H1 (cell line): Measurements from ENCODE around the gene ARHGEF10L. TPM values are rescaled to one million over a fixed set of nuclear protein-coding genes. Genes with fewer than 3 reads are reported as not detected.

ENCODE experiments used
- CTCF ChIA-PET: fragments of 300-600 bp; sonication (Branson Sonifier 250); formaldehyde crosslinking; loops from one replicate; lab custom pipeline; 2021; ENCODE audit not compliant: partially characterized antibody; lab: Charles Lee
- POLR2A ChIA-PET: fragments of 300-600 bp; sonication (Branson Sonifier 250); formaldehyde crosslinking; loops from one replicate; lab custom pipeline; 2021; ENCODE audit warnings: inconsistent platforms; ENCODE audit not compliant: partially characterized antibody; lab: Charles Lee
- DNase-seq, 2 experiments: peaks; one replicate each; pipeline versions ENCODE4 v3.0.0 to v3.0.0-alpha.2; 2010 to 2022; ENCODE audit warnings: low spot score in 2 of 2, low read depth in 1 of 2, mixed read lengths in 1 of 2
- FAIRE-seq: peaks from 2 replicates; lab custom pipeline; 2011; peaks lifted over from hg19 to GRCh38; lab: Jason Lieb, UNC
- H2AFZ ChIP-seq: 2 replicates; pipeline ENCODE4 v1.8.1; 2012; ENCODE audit warnings: low read length, inconsistent platforms
- H2AK5ac ChIP-seq: 2 replicates; pipeline ENCODE4 v1.6.1; 2013; ENCODE audit warnings: low read depth, low read length
- H2BK120ac ChIP-seq: replicated peaks from 2 replicates; pipeline ENCODE3; 2013; ENCODE audit warnings: low read depth, low read length, inconsistent platforms
- H2BK12ac ChIP-seq: 2 replicates; pipeline ENCODE4 v1.6.1; 2013; ENCODE audit warnings: low read depth, low read length
- H2BK15ac ChIP-seq: 2 replicates; pipeline ENCODE4 v1.6.1; 2013; ENCODE audit warnings: low read length
- H2BK20ac ChIP-seq: 2 replicates; pipeline ENCODE4 v1.6.1; 2013; ENCODE audit warnings: low read length
- H2BK5ac ChIP-seq: 2 replicates; pipeline ENCODE4 v1.6.1; 2013; ENCODE audit warnings: low read depth, low read length
- H3K14ac ChIP-seq: 2 replicates; pipeline ENCODE4 v1.6.1; 2013; ENCODE audit warnings: inconsistent platforms; ENCODE audit not compliant: insufficient read length
- H3K18ac ChIP-seq: 2 replicates; pipeline ENCODE4 v1.6.1; 2013; ENCODE audit warnings: low read length; ENCODE audit errors: extremely low read depth
- H3K23ac ChIP-seq: 2 replicates; pipeline ENCODE4 v1.6.1; 2013; ENCODE audit warnings: inconsistent platforms; ENCODE audit not compliant: insufficient read length
- H3K23me2 ChIP-seq: 2 replicates; pipeline ENCODE4 v1.6.1; 2013; ENCODE audit warnings: low read depth, low read length
- H3K27ac ChIP-seq: 2 replicates; pipeline ENCODE4 v1.6.1; 2011; ENCODE audit warnings: low read depth, low read length, inconsistent platforms
- H3K27me3 ChIP-seq, 4 experiments: replicated peaks in 1 of 4; 1 replicate in 1 of 4; 2 replicates in 3 of 4; pipeline versions ENCODE4 v1.6.1 to v1.8.1; 2011 to 2013; ENCODE audit warnings: low read length in 3 of 4, mild to moderate bottlenecking in 3 of 4, inconsistent platforms in 2 of 4, mixed read lengths in 2 of 4, moderate library complexity in 1 of 4; ENCODE audit not compliant: control insufficient read depth in 3 of 4, insufficient read depth in 3 of 4; ENCODE audit errors: extremely low read depth in 1 of 4
- H3K36me3 ChIP-seq, 4 experiments: 2 replicates each; pipeline versions ENCODE4 v1.6.1 to v1.8.1; 2011 to 2013; ENCODE audit warnings: mild to moderate bottlenecking in 4 of 4, low read length in 3 of 4, moderate library complexity in 2 of 4, control low read depth in 1 of 4, inconsistent platforms in 1 of 4; ENCODE audit not compliant: insufficient read depth in 4 of 4, control insufficient read depth in 2 of 4
- H3K4ac ChIP-seq: replicated peaks from 2 replicates; pipeline ENCODE3; 2013; ENCODE audit warnings: low read length, low read depth, mixed read lengths, inconsistent platforms; ENCODE audit not compliant: insufficient read length
- H3K4me1 ChIP-seq, 4 experiments: replicated peaks in 1 of 4; 1 replicate in 1 of 4; 2 replicates in 3 of 4; pipeline versions ENCODE4 v1.6.1 to v1.8.1; 2011 to 2013; ENCODE audit warnings: low read length in 3 of 4, inconsistent platforms in 2 of 4, mixed read lengths in 1 of 4; ENCODE audit not compliant: insufficient read depth in 4 of 4, control insufficient read depth in 3 of 4
- H3K4me2 ChIP-seq, 2 experiments: 2 replicates each; pipeline versions ENCODE4 v1.6.1 to v1.8.1; 2011 to 2013; ENCODE audit warnings: low read depth in 2 of 2, low read length in 2 of 2, control low read depth in 1 of 2, inconsistent platforms in 1 of 2, mild to moderate bottlenecking in 1 of 2; ENCODE audit not compliant: insufficient read depth in 1 of 2
- H3K4me3 ChIP-seq, 4 experiments: fragments of 200-600, 300-600 bp in 1 of 4; sonication (generic), shearing (Covaris generic), sonication (Bioruptor Twin) in 1 of 4; 2 replicates each; pipeline versions ENCODE4 v1.5.1 to v1.8.1; 2011 to 2016; ENCODE audit warnings: low read length in 4 of 4, low read depth in 3 of 4, control low read depth in 2 of 4, inconsistent platforms in 2 of 4, mild to moderate bottlenecking in 2 of 4, mixed read lengths in 1 of 4, moderate library complexity in 1 of 4; ENCODE audit not compliant: insufficient read depth in 2 of 4; ENCODE audit errors: extremely low read depth in 1 of 4
- H3K56ac ChIP-seq: replicated peaks from 2 replicates; pipeline ENCODE3; 2013; ENCODE audit warnings: low read depth, mild to moderate bottlenecking, mixed read lengths, low read length, inconsistent platforms; ENCODE audit not compliant: insufficient read length
- H3K79me1 ChIP-seq: 2 replicates; pipeline ENCODE4 v1.6.1; 2013; ENCODE audit warnings: low read depth, low read length, control low read depth
- H3K79me2 ChIP-seq, 2 experiments: 2 replicates each; pipeline versions ENCODE4 v1.6.1 to v1.8.1; 2012 to 2013; ENCODE audit warnings: low read length in 2 of 2, mild to moderate bottlenecking in 2 of 2, inconsistent platforms in 1 of 2; ENCODE audit not compliant: insufficient read depth in 2 of 2, control insufficient read depth in 1 of 2
- H3K9ac ChIP-seq, 4 experiments: replicated peaks in 1 of 4; 1 replicate in 1 of 4; 2 replicates in 3 of 4; pipeline versions ENCODE4 v1.6.1 to v1.8.1; 2011 to 2013; ENCODE audit warnings: low read depth in 3 of 4, low read length in 3 of 4, control low read depth in 2 of 4, mild to moderate bottlenecking in 2 of 4, moderate library complexity in 2 of 4, inconsistent platforms in 1 of 4; ENCODE audit errors: extremely low read depth in 1 of 4
- H3K9me3 ChIP-seq, 2 experiments: 2 replicates each; pipeline versions ENCODE4 v1.6.1 to v1.8.1; 2012 to 2013; ENCODE audit warnings: mild to moderate bottlenecking in 2 of 2, moderate library complexity in 2 of 2, control low read depth in 1 of 2, inconsistent platforms in 1 of 2, low read depth in 1 of 2, low read length in 1 of 2, mixed read lengths in 1 of 2; ENCODE audit not compliant: insufficient read depth in 2 of 2
- H4K20me1 ChIP-seq, 2 experiments: replicated peaks in 1 of 2; 2 replicates each; pipeline versions ENCODE3 to v1.8.1; 2011 to 2013; ENCODE audit warnings: inconsistent platforms in 2 of 2, low read length in 2 of 2, mild to moderate bottlenecking in 1 of 2; ENCODE audit not compliant: insufficient read depth in 2 of 2, control insufficient read depth in 1 of 2
- H4K5ac ChIP-seq: 2 replicates; pipeline ENCODE4 v1.6.1; 2013; ENCODE audit warnings: low read length, low read depth, mixed read lengths, inconsistent platforms; ENCODE audit not compliant: insufficient read length
- H4K8ac ChIP-seq: 2 replicates; pipeline ENCODE4 v1.8.0; 2013; ENCODE audit warnings: mild to moderate bottlenecking, moderate library complexity, low read length, inconsistent platforms; ENCODE audit not compliant: insufficient read depth; ENCODE audit errors: extremely low read depth
- H4K91ac ChIP-seq: replicated peaks from 2 replicates; pipeline ENCODE3; 2013; ENCODE audit warnings: low read length, mixed read lengths, inconsistent platforms; ENCODE audit not compliant: insufficient read length
- CTCF ChIP-seq, 3 experiments: IDR thresholded peaks; 1 replicate in 2 of 3; 2 replicates in 1 of 3; pipeline versions ENCODE4 v1.5.1 to v1.6.1; 2011; ENCODE audit warnings: low read length in 3 of 3, mild to moderate bottlenecking in 3 of 3, inconsistent platforms in 2 of 3, low read depth in 1 of 3, moderate library complexity in 1 of 3; ENCODE audit not compliant: insufficient read depth in 1 of 3; ENCODE audit errors: control extremely low read depth in 1 of 3
- RAD21 ChIP-seq, 2 experiments: IDR thresholded peaks in 1 of 2; conservative IDR thresholded peaks in 1 of 2; 2 replicates each; pipeline ENCODE4 v1.6.1; 2011; ENCODE audit warnings: low read depth in 2 of 2, low read length in 2 of 2, improper control_type of control experiment in 1 of 2, inconsistent platforms in 1 of 2, mild to moderate bottlenecking in 1 of 2, moderate library complexity in 1 of 2
- SIRT6 ChIP-seq: IDR thresholded peaks from one replicate; pipeline ENCODE4 v1.7.1; 2012; ENCODE audit warnings: low read length, inconsistent platforms
- WGBS, 2 experiments: shearing (Covaris generic) in 1 of 2; methylation state at CpG; one replicate each; pipeline versions ENCODE4 v1.1.6 to v1.1.7; 2013 to 2015; ENCODE audit warnings: low lambda C conversion rate in 2 of 2, mixed read lengths in 2 of 2, inconsistent platforms in 1 of 2, low coverage in 1 of 2, missing lambda C conversion rate in 1 of 2; ENCODE audit not compliant: insufficient replicate concordance in 2 of 2, insufficient coverage in 1 of 2, insufficient read length in 1 of 2; ENCODE audit errors: extremely low coverage in 1 of 2, missing lambda C conversion rate in 1 of 2; 5-methylcytosine and 5-hydroxymethylcytosine counted together
- polyA plus RNA-seq, 7 experiments: library from polyadenylated mRNA; depleted of rRNA in 3 of 7; stranded (reverse) in 5 of 7; unstranded in 2 of 7; fragments of >200 nt in 5 of 7; fragments of 200-250 nt in 2 of 7; gene quantifications; 1 replicate in 5 of 7; 2 replicates in 1 of 7; 4 replicates in 1 of 7; pipeline versions ENCODE4 v1.2.1 to v1.2.3, GENCODE V29; 2011 to 2013; ENCODE audit warnings: missing spikeins in 2 of 7, mixed read lengths in 2 of 7
- total RNA-seq: library from RNA; stranded (reverse); fragmentation: NEBNext Ultra II Directional; extraction: Animal tissue kit (Norgen Biotek cat#: 25700); gene quantifications from 2 replicates; pipeline ENCODE4 v1.2.1, GENCODE V29; 2021

Gene ARHGEF10L
- total and polyA plus RNA-seq, 2 of the 8 experiments (the other 6 are each of a cell fraction or from before 2014, with no cell fraction given) = 33.6 to 39.6 TPM

- Histone ChIP-seq H3K4me1 (no peaks in the 10 kb centered on the region; a peak in 2 of 7 replicates), H2BK15ac (peak overlapping the region; percentile 75; the same call in 1 of the 2 replicates), H2BK120ac (no peak overlapping the region), H3K79me2 (no peaks in the 10 kb centered on the region), H3K4ac (no peak overlapping the region), H3K36me3 (no peaks in the 10 kb centered on the region), H4K20me1 (no peaks in the 10 kb centered on the region), H4K91ac (peak overlapping the region; percentile 15), H3K18ac (no peak overlapping the region), H2BK12ac (peak overlapping the region; percentile 75; the same call in 1 of the 2 replicates), H3K14ac (no peak overlapping the region), H3K9ac (no peak overlapping the region), H3K23ac (no peak overlapping the region), H3K9me3 (no peaks in the 10 kb centered on the region), H4K5ac (no peak overlapping the region), H3K23me2 (peaks cover 2% of the 10 kb centered on the region; the same call in 1 of the 2 replicates), H2AFZ (no peak overlapping the region), H3K79me1 (no peaks in the 10 kb centered on the region), H3K27me3 (no peaks in the 10 kb centered on the region), H3K4me3 (no peak overlapping the region), H3K56ac (no peak overlapping the region), H4K8ac (no peak overlapping the region; the same call in 1 of the 2 replicates), H3K27ac (no peak overlapping the region), H2BK20ac (0 out of 2 replicates have a peak overlapping the region, but pooled peaks have one; percentile 34), H2BK5ac (no peak overlapping the region), H2AK5ac (no peak overlapping the region), H3K4me2 (no peak overlapping the region)
- WGBS, 2 experiments = 71% methylated on average over 6 of the region's 6 CpGs; no CpG with 5 or more reads in 1 of the 2 experiments
- ChIA-PET CTCF (interaction anchor here (0.7 to 29.1 kb wide), 17 partner anchors 9 to 793 kb away, joined by 3 to 1640 read pairs (median 4); partner anchors contain the start of gene ARHGEF10L), POLR2A (interaction anchor here (1.0 to 1.4 kb wide), 3 partner anchors 9 to 102 kb away, joined by 3 to 4 read pairs (median 4); no protein-coding TSS in a partner anchor)
- TF ChIP-seq CTCF (IDR thresholded peaks at IDR 0.05; ENCODE audit: control extremely low read depth in 1 of 3, insufficient read depth in 1 of 3, low read depth in 1 of 3, low read length in 3 of 3) (peak; percentile 34 to 69 (median 68)), SIRT6 (no peak), RAD21 (IDR thresholded peaks at IDR 0.05 in 1 of 2, conservative IDR thresholded peaks at IDR 0.05 in 1 of 2; ENCODE audit: low read depth in 2 of 2, low read length in 2 of 2) (peak; percentile 31 to 51; a peak in 3 of 4 replicates)
- FAIRE-seq (no peak), DNase-seq (no peak)
These were observed 31.6 kb upstream of the ARHGEF10L start for GRCh38 chr1:17507915-17508314.
